DMS79 treated with DMSO at 0.1 percent for 48 hours (cell line): ENCODE measurements around the gene TP53BP1.

Experiments used
- DNase-seq: peaks from one replicate; lab custom pipeline; 2025; lab: John Stamatoyannopoulos, UW

TP53BP1 gene

DNA sequence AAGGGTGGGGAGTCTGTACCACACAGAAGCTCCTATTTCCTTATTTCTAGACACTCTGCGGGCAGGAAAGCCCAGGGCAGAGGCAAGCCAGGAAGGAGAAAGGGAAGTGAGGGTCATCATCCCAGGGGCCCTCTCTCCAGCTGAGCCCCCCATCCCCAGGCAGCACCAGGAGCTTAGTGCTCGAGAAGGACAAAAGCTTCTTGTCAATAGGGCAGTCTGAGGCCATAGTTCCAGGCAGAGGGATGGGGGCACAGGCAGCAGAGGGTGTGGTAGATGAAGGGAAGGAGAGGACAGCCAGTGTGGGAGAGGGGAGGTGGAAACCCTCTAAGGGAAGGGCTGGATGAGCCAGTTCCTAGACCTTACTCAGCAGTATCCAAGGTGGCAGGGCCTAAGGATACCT, 27.2 kb upstream of the TP53BP1 start:
- DNase-seq: no peak

DNA sequence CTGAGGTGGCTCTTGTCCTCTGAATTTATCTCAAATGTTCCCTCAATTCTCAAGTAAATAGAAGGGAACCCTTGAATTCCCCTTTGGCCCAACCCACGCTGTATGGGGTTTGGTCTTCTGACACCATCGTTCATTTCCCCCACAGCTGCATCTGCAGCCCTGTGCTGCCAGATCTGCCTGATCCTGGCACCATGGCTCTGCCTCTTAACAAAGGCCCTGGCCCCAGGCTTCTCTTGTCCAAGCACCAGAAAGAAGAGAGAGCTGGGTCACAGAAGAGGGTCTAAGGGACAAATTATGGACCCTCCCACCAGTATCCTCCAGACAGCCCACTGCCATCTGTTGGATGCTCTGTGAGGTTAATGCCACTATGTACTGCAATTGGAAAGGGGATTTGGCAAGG, 26.2 kb upstream of the TP53BP1 start:
- DNase-seq: no peak

DNA sequence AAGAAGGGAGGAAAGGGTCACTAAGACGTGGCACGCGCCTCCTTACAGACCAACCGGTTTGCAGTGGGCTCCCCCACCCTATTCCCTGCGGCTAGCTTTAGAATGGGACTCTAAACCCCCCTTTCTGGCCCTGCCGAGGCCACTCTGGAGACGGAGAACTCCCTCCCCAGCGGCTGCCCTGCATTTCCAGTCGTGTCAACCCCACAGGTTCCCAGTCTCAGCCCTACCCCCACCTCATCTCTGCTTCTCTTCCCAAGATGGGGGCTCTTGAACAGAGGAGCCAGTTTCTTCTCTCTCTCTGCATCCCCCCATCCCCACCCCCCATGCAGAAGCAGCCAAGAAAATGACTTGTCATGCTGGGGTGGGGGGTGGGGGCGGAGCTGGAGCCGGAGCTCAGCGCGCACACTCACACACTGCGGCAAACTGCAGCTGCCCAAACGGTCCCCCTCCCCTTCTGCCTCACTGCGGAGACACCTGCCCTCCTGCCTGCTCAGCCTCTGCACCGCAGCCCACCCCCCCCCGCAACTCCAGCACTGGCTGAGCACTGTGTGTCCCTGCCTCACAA, 25.3 kb upstream of the TP53BP1 start:
- peak; percentile 46 for DNase-seq

DNA sequence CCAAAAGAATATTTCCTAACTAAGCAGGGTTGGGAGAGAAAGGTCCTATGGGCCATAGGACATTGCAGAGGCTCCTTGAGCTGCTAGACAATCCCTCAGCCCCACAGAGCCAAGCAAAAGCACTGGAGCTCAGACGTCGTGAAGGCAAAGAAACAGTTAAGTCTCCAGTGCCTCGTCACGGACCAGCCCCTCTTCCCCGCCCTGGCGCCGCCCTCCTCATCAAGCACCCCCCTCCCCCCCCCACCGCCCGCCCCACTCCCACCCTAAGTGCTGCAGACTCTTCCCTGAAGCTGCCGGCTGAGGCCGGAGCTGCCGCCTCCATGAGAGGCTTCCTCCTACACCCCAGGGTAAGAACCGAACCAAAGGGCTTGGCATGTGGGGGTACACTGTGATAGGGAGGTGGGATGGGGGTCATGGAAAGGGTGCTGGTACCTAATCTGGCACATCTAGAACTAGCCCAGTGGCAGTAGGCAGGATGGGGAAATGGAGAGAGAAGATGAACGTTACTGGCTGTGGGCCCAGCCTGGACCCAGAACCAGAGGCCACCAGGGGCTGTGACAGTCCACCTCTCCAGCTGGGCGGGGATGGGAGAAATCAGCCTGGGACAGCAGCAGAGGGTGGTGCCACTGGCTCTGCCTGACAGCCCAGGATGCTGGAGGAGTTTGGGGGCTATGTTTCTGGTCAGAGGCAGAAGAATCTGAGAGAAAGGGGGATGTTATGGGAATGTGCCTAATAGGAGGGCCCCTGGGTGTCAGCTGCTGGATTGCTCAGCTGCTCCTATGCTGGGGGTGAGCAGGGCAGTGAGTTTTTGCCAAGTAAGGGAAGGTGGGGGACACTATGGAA, 24.6 kb upstream of the TP53BP1 start, which contains the start of gene MAP1A:
Gene MAP1A, plus strand, starts transcription at position 255 of the 843 bp plus-strand sequence. CDS start 3,866 bp downstream, outside the sequence.
- peak; percentile 21 for DNase-seq

DNA sequence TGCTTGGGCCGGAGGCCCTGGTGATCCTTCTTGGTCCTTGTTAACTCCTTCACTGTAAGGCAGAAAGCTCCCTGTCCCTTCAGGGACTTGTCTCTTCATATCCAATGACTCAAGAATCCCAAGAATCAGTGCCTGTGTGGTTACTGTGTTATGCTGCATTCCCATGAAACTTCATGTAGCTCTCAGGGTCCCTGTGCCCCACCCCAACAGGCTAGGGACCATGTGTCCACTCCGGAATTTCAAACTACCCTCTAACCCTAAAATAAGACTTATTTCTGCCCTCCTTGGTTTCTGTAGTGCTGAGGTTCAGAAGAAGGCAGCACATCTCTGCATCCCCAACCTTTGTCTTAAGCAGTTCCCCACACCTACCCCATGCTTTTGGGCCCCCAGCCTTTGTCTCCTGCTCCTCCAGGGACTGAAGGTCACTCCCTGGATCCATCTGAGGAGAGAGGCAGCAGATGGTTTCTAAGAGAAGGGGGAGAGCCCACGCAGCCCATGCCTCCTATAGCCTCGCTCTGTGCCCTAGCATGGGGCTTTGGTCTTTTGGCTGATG, 23.9 kb upstream of the TP53BP1 start:
- DNase-seq: no peak

DNA sequence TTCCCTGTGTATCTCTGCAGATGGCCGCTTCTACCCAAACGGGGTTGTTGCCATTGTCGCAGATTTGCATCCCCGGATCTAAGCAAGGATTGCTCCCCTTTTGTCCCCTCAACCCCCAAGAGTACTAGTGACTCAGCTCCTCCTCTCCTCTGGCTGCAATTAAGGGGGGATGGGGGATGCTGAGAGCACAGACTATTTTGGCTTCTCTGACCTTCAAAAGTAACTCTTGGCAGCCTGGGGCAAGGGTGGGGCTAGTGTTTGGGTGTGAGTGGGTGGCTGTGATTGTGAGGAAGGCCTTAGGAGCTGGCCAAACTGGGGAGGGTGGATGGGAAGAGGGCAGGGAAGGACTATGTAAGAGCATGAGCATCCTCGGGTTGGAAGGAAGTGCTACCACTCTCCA, 23.2 kb upstream of the TP53BP1 start:
- no peak for DNase-seq

DNA sequence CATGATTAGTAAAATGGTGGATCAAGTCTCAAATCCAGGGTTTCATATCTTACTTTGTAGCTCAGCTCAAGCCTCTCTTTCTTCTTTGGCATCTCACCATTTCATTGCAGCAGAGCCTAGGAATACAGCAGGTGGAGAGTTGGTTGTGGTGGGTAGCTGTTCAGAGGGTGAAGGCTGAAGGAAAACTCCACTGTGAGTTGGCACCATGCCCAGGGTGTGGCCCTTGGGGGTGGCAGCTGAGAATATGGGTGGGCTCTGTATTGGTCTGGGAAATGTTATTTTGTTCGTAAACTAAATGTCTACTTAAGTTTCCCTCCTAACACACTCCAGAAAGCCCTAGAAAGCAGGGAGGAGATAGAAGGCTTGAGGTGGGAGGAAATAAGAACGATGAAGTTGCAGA, 22.8 kb upstream of the TP53BP1 start:
- no peak for DNase-seq

DNA sequence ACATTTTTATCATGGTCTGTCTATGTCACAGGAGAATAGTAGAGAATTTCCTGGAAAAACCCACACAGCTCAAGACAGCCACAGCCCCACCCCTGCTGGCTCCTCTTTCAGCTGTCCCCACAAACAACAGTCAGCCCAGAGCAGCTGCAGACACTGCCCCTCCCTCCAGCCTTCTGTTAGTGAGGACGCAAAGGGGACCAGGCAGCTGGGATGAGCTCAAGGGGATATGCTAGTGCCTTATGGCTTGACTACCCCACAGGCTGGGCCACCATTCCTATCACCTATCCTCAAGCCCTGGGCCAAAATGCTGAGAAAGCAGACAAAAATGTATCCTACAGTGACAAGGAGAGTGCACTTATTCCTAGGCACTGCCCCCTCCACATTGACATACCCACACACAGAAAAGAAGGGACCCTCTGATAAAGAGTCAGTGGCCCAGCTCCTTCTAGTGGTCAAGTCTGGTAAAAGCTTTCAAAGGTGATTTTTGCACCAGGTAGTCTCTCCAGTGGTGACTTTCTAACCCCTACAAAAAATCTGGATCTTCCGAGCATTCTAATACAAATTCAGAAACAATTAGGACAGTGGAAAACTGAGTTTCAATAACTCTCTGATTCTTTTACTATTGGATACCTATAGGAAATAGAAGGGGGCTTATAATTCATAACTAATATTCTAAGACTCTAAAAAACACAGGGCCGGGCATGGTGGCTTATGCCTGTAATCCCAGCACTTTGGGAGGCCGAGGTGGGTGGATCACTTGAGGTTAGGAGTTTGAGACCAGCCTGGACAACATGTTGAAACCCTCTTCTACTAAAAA, 21.5 kb upstream of the TP53BP1 start:
- no peak for DNase-seq

DNA sequence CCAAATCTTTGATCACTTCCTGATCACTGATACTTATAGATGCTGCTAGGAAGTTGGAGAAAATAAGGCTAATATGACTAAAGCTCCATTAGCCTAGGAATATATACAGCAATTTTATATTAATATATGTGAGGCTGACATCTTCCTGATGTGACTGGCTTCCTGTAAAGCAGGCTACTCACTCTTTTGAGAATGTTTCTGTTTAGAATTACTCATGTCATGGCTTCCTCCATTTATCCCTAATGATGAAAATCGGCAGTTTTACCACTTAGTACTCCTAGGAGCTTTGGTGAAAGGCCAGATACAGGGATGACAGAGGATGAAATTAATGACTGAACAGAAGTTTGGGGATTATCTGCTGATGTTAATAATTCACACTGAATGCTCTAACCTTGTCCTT, 20.6 kb upstream of the TP53BP1 start:
- DNase-seq: no peak

DNA sequence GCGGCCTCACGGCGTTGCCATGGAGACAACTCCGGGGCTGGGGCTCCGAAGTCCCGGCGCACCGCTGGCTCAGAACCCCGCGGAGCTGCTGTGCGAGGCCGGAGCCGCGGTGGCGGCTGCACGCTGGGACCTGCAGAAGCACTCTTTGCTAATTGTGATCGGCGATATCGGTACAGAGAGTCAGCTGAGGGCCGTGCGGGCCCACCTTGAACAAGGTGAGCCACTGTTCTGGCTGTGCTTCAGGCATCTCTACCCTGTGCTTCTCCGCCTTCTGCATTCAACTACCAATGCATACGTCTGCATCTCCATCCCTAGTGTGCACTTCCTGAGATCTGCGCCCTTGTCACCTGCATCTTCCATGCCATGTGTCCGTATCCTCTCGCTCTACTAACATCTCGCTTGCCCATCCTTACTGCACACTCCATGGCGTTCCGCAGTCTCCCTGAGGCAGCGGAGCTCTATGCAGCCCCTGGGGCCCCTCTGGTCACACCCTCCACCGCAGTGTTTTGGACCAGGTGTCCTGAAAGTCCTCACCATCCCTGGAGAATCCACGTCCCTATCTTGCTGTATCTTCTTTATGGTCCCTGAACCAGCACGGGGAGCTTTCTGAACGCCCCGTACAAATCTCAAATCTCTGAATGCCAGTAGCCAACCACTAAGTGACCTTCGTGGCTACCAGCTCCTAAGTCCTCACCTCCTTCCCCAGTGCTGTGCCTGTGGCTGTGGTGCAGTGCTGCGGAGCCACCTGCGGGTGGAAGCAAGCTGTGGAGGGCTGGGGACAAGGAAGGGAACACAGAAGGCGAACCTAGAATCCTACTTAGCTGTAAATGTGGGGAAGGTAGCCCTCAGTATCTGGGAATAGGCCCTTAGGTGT, 18.3 kb upstream of the TP53BP1 start:
- peak; percentile 19 for DNase-seq

DNA sequence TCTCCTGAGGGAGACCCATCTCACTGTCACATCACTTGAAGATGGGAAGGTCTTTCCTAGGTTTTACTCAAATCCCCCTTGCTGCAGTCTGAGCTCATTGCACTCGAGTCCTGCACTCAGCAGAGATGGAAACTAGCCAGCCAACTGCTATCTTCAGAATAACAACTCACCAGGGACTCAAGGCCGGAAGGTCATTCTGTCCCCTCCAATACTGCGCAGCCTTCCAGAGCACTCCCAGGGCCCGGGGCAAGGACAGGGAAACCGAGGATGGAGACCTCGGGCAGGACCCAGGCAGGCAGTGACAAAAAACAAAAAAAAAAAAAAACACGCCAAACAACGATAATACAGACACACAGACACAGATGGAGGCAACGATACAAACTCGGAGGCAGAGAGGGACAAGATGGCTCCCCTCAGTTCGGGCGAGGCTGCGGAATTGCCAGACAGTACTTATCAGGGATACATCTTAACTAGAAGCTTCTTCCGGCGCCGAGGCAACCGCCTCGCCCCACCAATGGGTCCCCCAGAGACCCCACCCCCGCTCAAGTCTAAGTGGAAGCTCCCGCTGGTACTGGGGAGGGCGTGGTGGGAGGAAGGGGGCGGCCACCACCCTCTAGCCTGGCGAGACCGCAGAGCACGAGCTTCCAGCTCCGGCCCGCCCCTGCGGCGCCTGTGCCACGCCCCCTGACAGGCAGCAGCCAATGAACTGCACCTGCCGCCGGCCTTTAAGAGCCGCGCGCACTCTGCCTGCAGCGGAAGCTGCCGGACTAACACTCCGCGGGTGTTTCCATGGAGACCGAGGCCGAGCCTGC, 17.4 kb upstream of the TP53BP1 start:
- peak; percentile 85 for DNase-seq

DNA sequence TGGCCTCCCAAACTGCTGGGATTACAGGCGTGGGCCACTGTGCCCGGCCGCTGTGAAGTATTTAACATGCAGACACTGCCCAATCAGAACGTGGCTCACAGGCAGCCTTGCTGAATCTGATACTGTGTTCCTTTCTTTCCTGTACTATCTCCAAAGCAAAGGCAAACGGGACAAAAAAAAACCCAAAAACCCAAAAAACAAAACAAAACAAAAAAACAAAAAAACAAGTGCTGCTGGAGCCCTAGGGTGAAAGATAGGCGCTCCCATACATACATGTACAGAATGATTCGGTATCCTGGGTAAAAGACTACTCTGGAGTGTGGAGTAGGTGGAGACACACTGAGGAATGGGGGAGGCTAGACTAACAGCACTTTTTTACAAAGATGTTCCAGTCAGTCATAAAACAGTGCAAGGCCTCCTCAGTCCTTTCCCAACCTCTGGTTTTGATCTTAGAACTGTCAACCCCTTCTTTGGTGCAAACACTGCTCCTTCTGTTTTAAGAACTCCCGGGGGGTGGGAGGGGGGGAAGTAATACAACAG, 16.8 kb upstream of the TP53BP1 start:
- peak; percentile 31 for DNase-seq

DNA sequence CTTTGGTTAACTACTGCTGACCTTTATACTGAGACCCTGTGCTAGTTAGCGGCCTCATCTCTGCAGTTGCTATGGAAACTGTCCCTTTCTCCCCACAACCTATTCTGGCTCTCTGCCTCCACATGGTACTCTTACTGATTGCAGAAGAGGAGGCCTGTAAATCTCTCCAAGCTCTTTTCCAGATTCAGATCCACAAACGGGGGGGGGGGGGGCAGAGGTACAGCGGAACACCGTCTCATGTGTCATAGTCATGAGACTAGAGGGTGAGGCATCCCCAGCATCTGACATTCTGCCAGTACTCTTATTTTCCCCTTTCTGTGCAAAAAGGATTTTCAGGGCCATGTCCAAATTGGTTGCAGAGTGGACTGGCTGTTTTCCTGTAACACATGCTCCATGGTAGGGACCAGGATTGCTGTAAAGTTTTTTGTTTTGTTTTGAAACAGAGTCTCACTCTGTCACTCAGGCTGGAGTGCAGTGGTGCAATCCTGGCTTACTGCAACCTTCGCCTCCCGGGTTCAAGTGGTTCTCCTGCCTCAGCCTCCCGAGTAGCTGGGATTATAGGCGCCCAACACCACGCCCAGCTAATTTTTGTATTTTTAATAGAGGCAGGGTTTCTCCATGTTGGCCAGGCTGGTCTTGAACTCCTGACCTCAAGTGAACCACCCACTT, 16.2 kb upstream of the TP53BP1 start:
- no peak for DNase-seq

DNA sequence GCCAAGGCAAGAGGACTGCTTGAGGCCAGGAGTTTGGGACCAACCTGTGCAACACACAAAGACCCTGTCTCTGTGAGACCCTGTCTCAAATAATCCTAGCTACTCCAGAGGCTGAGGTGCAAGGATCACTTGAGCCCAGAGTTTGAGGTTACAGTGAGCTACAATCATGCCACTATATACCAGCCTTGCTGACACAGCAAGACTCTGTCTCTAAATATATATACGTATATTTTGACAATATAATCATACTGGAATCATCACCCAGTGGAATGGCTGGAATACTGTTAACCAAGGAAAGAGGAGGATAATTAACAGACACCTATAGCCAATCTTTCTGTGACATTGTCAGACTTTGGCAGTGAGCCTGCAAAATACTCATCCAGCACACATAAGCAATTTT, 15.5 kb upstream of the TP53BP1 start:
- DNase-seq: no peak

DNA sequence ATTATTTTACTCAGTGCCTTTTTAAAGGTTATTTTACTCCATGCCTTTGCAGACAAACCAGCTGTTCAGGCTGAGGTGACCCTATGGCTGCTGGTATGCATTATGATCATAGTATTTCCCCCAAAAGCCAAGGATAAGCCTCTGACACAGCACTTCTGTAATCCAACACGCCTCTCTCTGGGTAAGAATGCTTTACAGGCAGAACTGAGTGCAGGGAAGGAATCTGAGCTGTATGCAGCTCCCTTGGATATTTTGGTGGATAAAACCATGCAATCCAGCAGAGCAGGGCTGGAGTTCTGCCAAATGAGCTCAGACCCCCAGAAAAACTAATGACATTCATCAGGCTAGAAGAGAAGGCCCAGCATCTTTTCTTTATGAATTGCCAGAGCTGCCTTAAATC, 12.8 kb upstream of the TP53BP1 start:
- no peak for DNase-seq

DNA sequence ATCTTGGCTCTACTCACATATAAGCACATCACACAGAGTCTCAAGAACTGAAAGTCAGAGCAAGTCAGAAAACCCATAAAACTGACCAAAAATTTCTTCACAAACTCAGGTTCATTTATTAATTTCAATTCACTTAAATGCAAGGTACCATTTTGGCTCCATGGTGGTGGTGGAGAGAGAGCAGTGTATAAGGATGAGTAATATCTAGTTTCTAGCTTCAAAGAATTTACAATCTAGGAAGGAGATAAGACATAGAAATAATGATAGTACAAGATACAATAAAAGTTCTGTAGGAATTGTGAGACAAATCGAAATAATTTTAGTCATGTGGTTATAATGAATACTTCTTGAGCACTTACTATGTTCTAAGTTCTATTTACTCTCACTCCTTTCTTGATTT, 6.7 kb upstream of the TP53BP1 start:
- no peak for DNase-seq

DNA sequence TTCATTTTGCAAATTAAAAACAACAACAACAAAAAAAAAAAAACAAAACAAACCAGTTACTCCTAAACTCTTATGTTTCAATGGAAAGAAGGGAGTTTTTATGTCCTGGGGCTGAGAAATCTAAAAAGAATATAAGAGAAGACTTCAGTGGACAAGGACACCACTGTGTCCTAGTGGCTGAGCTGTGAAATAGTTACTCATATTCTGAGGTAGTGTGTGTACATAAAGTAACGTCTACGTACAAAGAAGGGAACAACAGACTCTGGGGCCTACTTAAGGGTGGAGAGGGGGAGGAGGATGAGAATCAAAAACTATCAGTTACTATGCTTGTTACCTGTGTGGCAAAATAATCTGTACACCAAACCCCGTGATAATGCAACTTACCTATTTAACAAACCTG, 6.0 kb upstream of the TP53BP1 start:
- DNase-seq: no peak

DNA sequence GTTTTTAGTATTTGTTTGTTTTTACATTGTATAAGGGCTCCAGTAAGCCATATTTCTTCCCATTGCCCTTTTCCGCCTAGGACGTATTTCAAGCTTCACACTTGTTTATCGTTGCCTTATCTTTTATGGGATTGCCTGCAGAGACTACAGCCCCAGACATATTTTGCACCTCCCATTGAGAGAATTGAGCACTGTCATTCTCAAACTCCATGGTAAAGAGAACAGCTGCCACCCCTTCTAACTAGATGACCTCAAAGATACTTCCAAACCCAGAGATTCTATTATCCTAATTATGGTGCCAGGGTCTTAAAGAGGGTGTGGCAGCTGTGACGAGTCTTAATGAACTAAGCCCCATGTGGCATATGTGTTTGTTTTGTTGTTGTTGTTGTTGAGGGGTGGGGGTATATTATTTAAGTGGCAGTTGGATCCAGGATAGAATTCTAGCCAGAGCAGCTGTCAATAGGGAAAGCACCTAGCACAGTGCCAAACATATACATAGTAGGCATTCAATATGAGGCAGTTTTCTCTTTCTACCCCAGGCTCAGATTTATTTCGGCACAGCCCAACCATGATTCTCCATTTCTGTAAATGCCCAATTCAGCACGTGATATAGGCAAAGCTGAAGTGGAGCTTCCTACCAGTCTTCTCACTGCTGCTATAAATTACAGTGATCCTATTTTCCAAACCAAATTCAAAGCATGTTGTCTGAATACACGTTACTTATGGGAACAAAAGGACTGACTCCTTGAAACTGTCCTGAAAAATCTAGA, 932 bp upstream of the TP53BP1 start:
- DNase-seq: no peak

DNA sequence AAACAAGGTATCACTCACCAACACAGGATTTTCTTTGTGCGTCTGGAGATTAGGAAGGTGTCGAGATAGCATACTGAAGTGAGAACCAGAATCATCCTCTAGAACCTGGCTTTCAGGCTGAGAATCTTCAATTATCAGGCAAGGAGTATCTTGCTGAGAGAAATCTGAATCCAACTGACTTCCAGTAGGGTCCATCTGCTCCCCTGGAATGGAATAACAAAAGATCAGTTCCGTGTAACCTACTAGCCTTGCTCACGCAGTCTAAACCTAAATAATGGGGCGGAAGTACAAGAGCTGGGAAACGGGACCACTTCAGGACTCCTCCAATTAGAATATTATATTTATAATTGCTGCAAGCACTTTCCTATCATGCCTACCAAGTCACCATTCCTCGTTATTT, 690 bp downstream of the TP53BP1 start:
- peak; percentile 2 for DNase-seq
